Measurements from ENCODE around the gene POLR1G. TPM values are rescaled to one million over a fixed set of nuclear protein-coding genes. Genes with fewer than 3 reads are reported as not detected.

The POLR1G gene
- total RNA-seq, 4 donors from 2014 or later: 0.26 to 11.3 (median 3.5) TPM

DNA sequence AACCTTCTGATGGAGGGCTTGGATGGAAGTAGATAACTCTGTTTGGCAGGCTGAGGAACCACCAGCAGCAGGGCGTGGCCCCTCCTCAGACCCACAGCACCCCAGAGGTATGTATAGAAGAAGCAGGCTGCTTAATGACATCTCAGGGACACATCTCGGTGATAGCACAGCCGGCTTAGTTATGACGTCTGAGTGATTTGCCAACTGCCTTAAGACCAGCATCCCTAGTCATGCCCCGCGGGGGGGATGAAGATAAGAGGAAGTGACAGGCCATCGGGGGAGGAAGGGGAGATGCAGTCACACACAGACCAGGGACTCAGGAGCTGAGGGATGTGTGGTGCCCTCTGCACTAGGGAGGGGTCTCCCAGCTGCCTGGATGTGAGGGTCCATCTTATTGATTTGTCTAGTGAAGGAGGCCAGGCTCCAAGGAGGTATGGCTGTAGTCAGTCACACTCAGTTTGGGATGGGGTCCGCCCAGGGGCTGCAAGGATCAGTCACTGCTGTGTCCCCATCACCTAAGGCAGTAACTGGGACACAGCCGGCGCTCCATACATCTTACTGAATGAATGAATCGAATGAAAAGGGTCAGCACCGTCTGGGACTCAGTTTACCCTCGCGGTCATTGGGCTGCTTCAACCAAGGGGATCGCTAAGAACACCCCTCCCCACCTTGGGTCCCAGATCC, 36.5 kb downstream of the POLR1G start:
- peaks cover 0 to 6% of the 10 kb centered on the region in 2 donors for H3K4me1 ChIP-seq

GRCh38 chr19:45443462-45444317, 37.2 kb downstream of the POLR1G start:
- intact Hi-C loops (cut with DNase I; ENCODE audit: low total_unique reads): no loop called here
- H3K27me3 ChIP-seq: no peaks in the 10 kb centered on the region
- H3K4me3 ChIP-seq: peak overlapping the region; percentile 46 to 52
- peak overlapping the region; percentile 90 to 92 for H3K27ac ChIP-seq
- peak; percentile 95 to 96 for DNase-seq
- H3K4me1 ChIP-seq: peaks cover 0 to 6% of the 10 kb centered on the region in 2 donors
- TF ChIP-seq CTCF (IDR thresholded peaks at IDR 0.05): no peak
- TF ChIP-seq POLR2A (IDR thresholded peaks at IDR 0.05): peak; percentile 40 to 85
- H3K9me3 ChIP-seq: no peaks in the 10 kb centered on the region
- no peaks in the 10 kb centered on the region for H3K36me3 ChIP-seq

More for the DNA sequence above, 36.5 kb downstream of the POLR1G start:
- H3K27ac ChIP-seq: peak overlapping the region; percentile 90 to 92
- intact Hi-C loops (cut with DNase I; ENCODE audit: low total_unique reads): no loop called here
- H3K9me3 ChIP-seq: no peaks in the 10 kb centered on the region
- no peak for TF ChIP-seq POLR2A (IDR thresholded peaks at IDR 0.05)
- no peak for TF ChIP-seq CTCF (IDR thresholded peaks at IDR 0.05)
- H3K27me3 ChIP-seq: no peaks in the 10 kb centered on the region
- peak overlapping the region; percentile 46 to 52 for H3K4me3 ChIP-seq
- DNase-seq: peak; percentile 44 to 61
- no peaks in the 10 kb centered on the region for H3K36me3 ChIP-seq

- Histone ChIP-seq H3K36me3 (no peaks in the 10 kb centered on the region), H3K9me3 (no peaks in the 10 kb centered on the region), H3K4me3 (peak overlapping the region; percentile 46 to 52), H3K4me1 (peaks cover 0 to 6% of the 10 kb centered on the region in 2 donors), H3K27me3 (no peaks in the 10 kb centered on the region), H3K27ac (peak overlapping the region; percentile 90 to 92)
- peak; percentile 95 to 97 for DNase-seq
- TF ChIP-seq POLR2A (IDR thresholded peaks at IDR 0.05) (peak in 1 of 2 donors; percentile 67), CTCF (IDR thresholded peaks at IDR 0.05) (peak in 2 of 4 experiments; percentile 10 to 11)
- intact Hi-C loops (cut with DNase I; ENCODE audit: low total_unique reads): no loop called here
These were observed 38.0 kb downstream of the POLR1G start for GRCh38 chr19:45444318-45445041.

GRCh38 chr19:45445139-45445538, 38.7 kb downstream of the POLR1G start:
- no peaks in the 10 kb centered on the region for H3K36me3 ChIP-seq
- TF ChIP-seq POLR2A (IDR thresholded peaks at IDR 0.05): no peak
- no peak for TF ChIP-seq CTCF (IDR thresholded peaks at IDR 0.05)
- H3K4me3 ChIP-seq: no peak overlapping the region
- H3K9me3 ChIP-seq: no peaks in the 10 kb centered on the region
- peak overlapping the region; percentile 90 to 92 for H3K27ac ChIP-seq
- H3K4me1 ChIP-seq: peaks cover 0 to 6% of the 10 kb centered on the region in 2 donors
- intact Hi-C loops (cut with DNase I; ENCODE audit: low total_unique reads): no loop called here
- H3K27me3 ChIP-seq: no peaks in the 10 kb centered on the region
- no peak for DNase-seq

Data from uterus (tissue), 4 donors.